GM19468 (cell line): ENCODE results near the gene NFIC.
A peak's percentile ranks its signal among the peaks of the same experiment; 100 is the strongest.
"Not testable (repeated sequence)": the region's sequence is repeated elsewhere in the genome, so short reads cannot be mapped to it uniquely, and the experiment has no call there.

Experiments
- ATAC-seq: cut with Tn5 transposase; IDR thresholded peaks from one replicate; pipeline ENCODE4 v1.9.1; 2021; ENCODE audit warnings: mild to moderate bottlenecking, moderate library complexity, moderate number of reproducible peaks; ENCODE audit not compliant: unreplicated experiment; ENCODE audit errors: extremely low read depth

The NFIC gene

GRCh38 chr19:3411636-3412035 is 45.3 kb downstream of the NFIC start:
- no peak for ATAC-seq

- no peak for ATAC-seq
Observed at GRCh38 chr19:3412066-3412465, 45.7 kb downstream of the NFIC start.

GRCh38 chr19:3413796-3414327 is 47.5 kb downstream of the NFIC start:
- no peak for ATAC-seq

- ATAC-seq: no peak
Observed at GRCh38 chr19:3415695-3416094, 49.3 kb downstream of the NFIC start.

- no peak for ATAC-seq
Observed at GRCh38 chr19:3420244-3420755, 53.9 kb downstream of the NFIC start.

- no peak for ATAC-seq
Observed at GRCh38 chr19:3420909-3421619, 54.7 kb downstream of the NFIC start.

GRCh38 chr19:3421656-3422055 is 55.3 kb downstream of the NFIC start:
- not testable (repeated sequence) for ATAC-seq

GRCh38 chr19:3423183-3423829 is 56.9 kb downstream of the NFIC start:
- no peak for ATAC-seq

- ATAC-seq: no peak
Observed at GRCh38 chr19:3426433-3426832, 60.0 kb downstream of the NFIC start.

GRCh38 chr19:3430366-3430680 is 63.9 kb downstream of the NFIC start:
- not testable (repeated sequence) for ATAC-seq

- no peak for ATAC-seq
Observed at GRCh38 chr19:3431760-3432397, 65.5 kb downstream of the NFIC start.

GRCh38 chr19:3433313-3433712 is 66.9 kb downstream of the NFIC start:
- no peak for ATAC-seq

GRCh38 chr19:3433805-3434540 is 67.6 kb downstream of the NFIC start:
- no peak for ATAC-seq

GRCh38 chr19:3434630-3435553 is 68.5 kb downstream of the NFIC start:
- peak; percentile 79 for ATAC-seq

GRCh38 chr19:3440082-3440481 is 73.7 kb downstream of the NFIC start:
- ATAC-seq: no peak

- ATAC-seq: no peak
Observed at GRCh38 chr19:3441089-3441985, 75.0 kb downstream of the NFIC start.

- ATAC-seq: no peak
Observed at GRCh38 chr19:3441986-3442329, 75.6 kb downstream of the NFIC start.

GRCh38 chr19:3442487-3443071 is 76.2 kb downstream of the NFIC start:
- no peak for ATAC-seq
